ENCODE results near the gene HLA-DPB1.

HLA-DPB1 gene

GRCh38 chr6:33071569-33071968 lies 4.2 kb upstream of the HLA-DPB1 start:
- H3K4me3 ChIP-seq (ENCODE audit: low read length): no peak overlapping the region
- H3K36me3 ChIP-seq (replicated peaks; ENCODE audit: insufficient read depth, low read length): no peaks in the 10 kb centered on the region
- H3K4me2 ChIP-seq (ENCODE audit: low read depth, low read length): no peak overlapping the region
- H2AFZ ChIP-seq (ENCODE audit: low read length): no peak overlapping the region
- DNase-seq: no peak
- peaks cover 18% of the 10 kb centered on the region for H3K4me1 ChIP-seq (ENCODE audit: low read length)
- H3K9ac ChIP-seq (ENCODE audit: low read length): no peak overlapping the region
- no peaks in the 10 kb centered on the region for H3F3A ChIP-seq (ENCODE audit: insufficient read depth, low read length)
- no peaks in the 10 kb centered on the region for H4K20me1 ChIP-seq (ENCODE audit: insufficient read depth, low read length)
- no peaks in the 10 kb centered on the region for H3K9me2 ChIP-seq (replicated peaks; ENCODE audit: insufficient read depth, low read length)
- H3K79me2 ChIP-seq (ENCODE audit: low read length): no peaks in the 10 kb centered on the region
- no peak overlapping the region for H3K27ac ChIP-seq (ENCODE audit: low read length)
- H3K27me3 ChIP-seq (replicated peaks; ENCODE audit: insufficient read depth, low read length): no peaks in the 10 kb centered on the region
- no peaks in the 10 kb centered on the region for H3K9me3 ChIP-seq (replicated peaks; ENCODE audit: insufficient read depth, low read length)
- no peak for TF ChIP-seq EZH2phosphoT487 (IDR thresholded peaks at IDR 0.05; ENCODE audit: low read length)
- no peak for TF ChIP-seq EZH2 (optimal IDR thresholded peaks at IDR 0.05; ENCODE audit: low read depth, low read length)
- no peak for TF ChIP-seq CTCF (IDR thresholded peaks at IDR 0.05; ENCODE audit: low read length)

- H3K36me3 ChIP-seq (replicated peaks; ENCODE audit: insufficient read depth, low read length): no peaks in the 10 kb centered on the region
- no peaks in the 10 kb centered on the region for H3K27me3 ChIP-seq (replicated peaks; ENCODE audit: insufficient read depth, low read length)
- H2AFZ ChIP-seq (ENCODE audit: low read length): no peak overlapping the region
- no peaks in the 10 kb centered on the region for H3K79me2 ChIP-seq (ENCODE audit: low read length)
- no peak overlapping the region for H3K9ac ChIP-seq (ENCODE audit: low read length)
- H3K4me2 ChIP-seq (ENCODE audit: low read depth, low read length): peak overlapping the region; percentile 61; the same call in 1 of the 2 replicates
- H4K20me1 ChIP-seq (ENCODE audit: insufficient read depth, low read length): no peaks in the 10 kb centered on the region
- peak overlapping the region; percentile 64 for H3K4me3 ChIP-seq (ENCODE audit: low read length)
- H3K9me3 ChIP-seq (replicated peaks; ENCODE audit: insufficient read depth, low read length): no peaks in the 10 kb centered on the region
- TF ChIP-seq EZH2phosphoT487 (IDR thresholded peaks at IDR 0.05; ENCODE audit: low read length): no peak
- TF ChIP-seq CTCF (IDR thresholded peaks at IDR 0.05; ENCODE audit: low read length): no peak
- TF ChIP-seq EZH2 (optimal IDR thresholded peaks at IDR 0.05; ENCODE audit: low read depth, low read length): no peak
- no peaks in the 10 kb centered on the region for H3K9me2 ChIP-seq (replicated peaks; ENCODE audit: insufficient read depth, low read length)
- H3K4me1 ChIP-seq (ENCODE audit: low read length): peaks cover 18% of the 10 kb centered on the region
- no peak overlapping the region for H3K27ac ChIP-seq (ENCODE audit: low read length)
- no peaks in the 10 kb centered on the region for H3F3A ChIP-seq (ENCODE audit: insufficient read depth, low read length)
- no peak for DNase-seq
Measured at GRCh38 chr6:33072508-33073100, 3.2 kb upstream of the HLA-DPB1 start.

GRCh38 chr6:33073431-33073871 lies 2.3 kb upstream of the HLA-DPB1 start, which contains the start of gene HLA-DPA1:
Gene HLA-DPA1 (minus strand): TSS chr6:33073649.
- peak within 1 kb of the TSS; percentile 2; the same call in 1 of the 2 replicates for H3K27ac ChIP-seq (ENCODE audit: low read length)

More at GRCh38 chr6:33073431-33073871, 2.3 kb upstream of the HLA-DPB1 start, which contains the start of gene HLA-DPA1:
- peak within 1 kb of the TSS; percentile 73 for H2AFZ ChIP-seq (ENCODE audit: low read length)
- peak; percentile 74 for DNase-seq
- peaks cover 18% of the 10 kb centered on the region for H3K4me1 ChIP-seq (ENCODE audit: low read length)
- H3K9me2 ChIP-seq (replicated peaks; ENCODE audit: insufficient read depth, low read length): no peaks in the 10 kb centered on the region
- no peaks in the 10 kb centered on the region for H3F3A ChIP-seq (ENCODE audit: insufficient read depth, low read length)
- no peaks in the 10 kb centered on the region for H4K20me1 ChIP-seq (ENCODE audit: insufficient read depth, low read length)
- H3K9me3 ChIP-seq (replicated peaks; ENCODE audit: insufficient read depth, low read length): no peaks in the 10 kb centered on the region
- H3K4me2 ChIP-seq (ENCODE audit: low read depth, low read length): peak within 1 kb of the TSS; percentile 61
- H3K36me3 ChIP-seq (replicated peaks; ENCODE audit: insufficient read depth, low read length): no peaks in the 10 kb centered on the region
- peak within 1 kb of the TSS; percentile 13; the same call in 1 of the 2 replicates for H3K9ac ChIP-seq (ENCODE audit: low read length)
- H3K4me3 ChIP-seq (ENCODE audit: low read length): peak within 1 kb of the TSS; percentile 64
- H3K79me2 ChIP-seq (ENCODE audit: low read length): no peaks in the 10 kb centered on the region
- TF ChIP-seq EZH2phosphoT487 (IDR thresholded peaks at IDR 0.05; ENCODE audit: low read length) (no peak), EZH2 (optimal IDR thresholded peaks at IDR 0.05; ENCODE audit: low read depth, low read length) (no peak), CTCF (IDR thresholded peaks at IDR 0.05; ENCODE audit: low read length) (no peak)
- no peaks in the 10 kb centered on the region for H3K27me3 ChIP-seq (replicated peaks; ENCODE audit: insufficient read depth, low read length)
